HG02884 (cell line): Measurements from ENCODE around the gene TAPBPL.

Source experiments
- ATAC-seq: cut with Tn5 transposase; IDR thresholded peaks from one replicate; pipeline ENCODE4 v1.9.1; 2021; ENCODE audit warnings: mild to moderate bottlenecking, moderate library complexity; ENCODE audit not compliant: unreplicated experiment

The TAPBPL gene

GRCh38 chr12:6435961-6436715 lies 15.7 kb upstream of the TAPBPL start:
- ATAC-seq = no peak

- ATAC-seq = no peak
Observed at GRCh38 chr12:6437586-6437985, 14.3 kb upstream of the TAPBPL start.

GRCh38 chr12:6438345-6438744 lies 13.5 kb upstream of the TAPBPL start:
- ATAC-seq = no peak

GRCh38 chr12:6440391-6440790 lies 11.5 kb upstream of the TAPBPL start:
- ATAC-seq = no peak

GRCh38 chr12:6442836-6443235 lies 9.0 kb upstream of the TAPBPL start:
- ATAC-seq = no peak

GRCh38 chr12:6443361-6443983 lies 8.4 kb upstream of the TAPBPL start:
- ATAC-seq = no peak

GRCh38 chr12:6444031-6444430 lies 7.8 kb upstream of the TAPBPL start:
- ATAC-seq = no peak

- ATAC-seq = no peak
Observed at GRCh38 chr12:6444704-6445688, 6.8 kb upstream of the TAPBPL start, which contains the start of gene CD27. Gene CD27 (plus strand): TSS chr12:6444955. CDS start chr12:6445096, 141 bp downstream.

- ATAC-seq = no peak
Observed at GRCh38 chr12:6450091-6450868, 1.6 kb upstream of the TAPBPL start.

GRCh38 chr12:6450869-6451347 lies 934 bp upstream of the TAPBPL start:
- ATAC-seq = no peak

GRCh38 chr12:6452245-6452943 lies 552 bp downstream of the TAPBPL start:
- no peak for ATAC-seq

GRCh38 chr12:6452944-6453630 lies 1.2 kb downstream of the TAPBPL start:
- ATAC-seq = no peak

- no peak for ATAC-seq
Observed at GRCh38 chr12:6457220-6457945, 5.5 kb downstream of the TAPBPL start.

GRCh38 chr12:6458281-6459003 lies 6.6 kb downstream of the TAPBPL start:
- no peak for ATAC-seq

GRCh38 chr12:6459004-6459337 lies 7.1 kb downstream of the TAPBPL start:
- no peak for ATAC-seq

- ATAC-seq = no peak
Observed at GRCh38 chr12:6460751-6461371, 9.0 kb downstream of the TAPBPL start.

- ATAC-seq = no peak
Observed at GRCh38 chr12:6461401-6462233, 9.8 kb downstream of the TAPBPL start.
